Activated CD8-positive, alpha-beta T cell treated with anti-CD3 and anti-CD28 coated beads for 36 hours (primary cell): ENCODE results near the gene HACL1. TPM values are rescaled to one million over a fixed set of nuclear protein-coding genes. Genes with fewer than 3 reads are reported as not detected.

ENCODE experiments used
- ATAC-seq: fragments of 200-7000 bp; cut with Tn5 transposase; one replicate; pipeline ENCODE4 v1.10.0; 2021; ENCODE audit warnings: mild to moderate bottlenecking, moderate library complexity
- CTCF ChIA-PET: fragments of 350-600 bp; sonication (Branson Sonifier 250); formaldehyde crosslinking; loops from one replicate; lab custom pipeline; 2021; ENCODE audit warnings: antibody characterized with exemption; lab: Charles Lee
- POLR2A ChIA-PET: fragments of 350-600 bp; sonication (Branson Sonifier 250); formaldehyde crosslinking; loops from one replicate; lab custom pipeline; 2021; ENCODE audit warnings: antibody characterized with exemption; lab: Charles Lee
- DNase-seq: peaks from one replicate; pipeline ENCODE4 v3.0.0-alpha.2; 2020
- H3K27ac Mint-ChIP-seq: one replicate; pipeline ENCODE4 v1.8.0; 2021; ENCODE audit warnings: mild to moderate bottlenecking, mixed read lengths
- H3K27me3 Mint-ChIP-seq: one replicate; pipeline ENCODE4 v1.8.0; 2021; ENCODE audit warnings: mixed read lengths
- H3K36me3 Mint-ChIP-seq: one replicate; pipeline ENCODE4 v1.8.0; 2021; ENCODE audit warnings: low read depth, mixed read lengths
- H3K4me1 Mint-ChIP-seq: one replicate; pipeline ENCODE4 v1.8.0; 2021; ENCODE audit warnings: low read depth, mixed read lengths
- H3K4me3 Mint-ChIP-seq: one replicate; pipeline ENCODE4 v1.8.0; 2021; ENCODE audit warnings: mild to moderate bottlenecking, moderate library complexity, mixed read lengths
- H3K9me3 Mint-ChIP-seq: one replicate; pipeline ENCODE4 v1.8.0; 2021; ENCODE audit warnings: mixed read lengths
- intact Hi-C: fragments of 100-400 bp; cut with micrococcal nuclease; formaldehyde crosslinking; loops from one replicate; pipeline ENCODE4 v1.10.0; 2022
- total RNA-seq, 2 experiments: library from RNA; stranded (reverse); gene quantifications; one replicate each; pipeline ENCODE4 v1.2.3, GENCODE V29; 2021
- TF ChIP-seq, protein P1 (sequence below): fragments of 200-600 bp; IDR thresholded peaks from one replicate; pipeline ENCODE4 v1.8.0; 2022; ENCODE audit warnings: antibody characterized with exemption, mild to moderate bottlenecking

The HACL1 gene
- total RNA-seq, 2 experiments from 2014 or later: 23.6 to 32.0 TPM

- TF ChIP-seq, protein P1, sequence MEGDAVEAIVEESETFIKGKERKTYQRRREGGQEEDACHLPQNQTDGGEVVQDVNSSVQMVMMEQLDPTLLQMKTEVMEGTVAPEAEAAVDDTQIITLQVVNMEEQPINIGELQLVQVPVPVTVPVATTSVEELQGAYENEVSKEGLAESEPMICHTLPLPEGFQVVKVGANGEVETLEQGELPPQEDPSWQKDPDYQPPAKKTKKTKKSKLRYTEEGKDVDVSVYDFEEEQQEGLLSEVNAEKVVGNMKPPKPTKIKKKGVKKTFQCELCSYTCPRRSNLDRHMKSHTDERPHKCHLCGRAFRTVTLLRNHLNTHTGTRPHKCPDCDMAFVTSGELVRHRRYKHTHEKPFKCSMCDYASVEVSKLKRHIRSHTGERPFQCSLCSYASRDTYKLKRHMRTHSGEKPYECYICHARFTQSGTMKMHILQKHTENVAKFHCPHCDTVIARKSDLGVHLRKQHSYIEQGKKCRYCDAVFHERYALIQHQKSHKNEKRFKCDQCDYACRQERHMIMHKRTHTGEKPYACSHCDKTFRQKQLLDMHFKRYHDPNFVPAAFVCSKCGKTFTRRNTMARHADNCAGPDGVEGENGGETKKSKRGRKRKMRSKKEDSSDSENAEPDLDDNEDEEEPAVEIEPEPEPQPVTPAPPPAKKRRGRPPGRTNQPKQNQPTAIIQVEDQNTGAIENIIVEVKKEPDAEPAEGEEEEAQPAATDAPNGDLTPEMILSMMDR: no peak
- no peaks in the 10 kb centered on the region for H3K9me3 Mint-ChIP-seq
- intact Hi-C loops: no loop called here
- H3K36me3 Mint-ChIP-seq: no peaks in the 10 kb centered on the region
- ChIA-PET POLR2A (no interaction called here), CTCF (interaction anchor here (1.3 to 2.6 kb wide), 2 partner anchors 38 to 251 kb away, joined by 5 to 9 read pairs; no protein-coding TSS in a partner anchor)
- H3K4me3 Mint-ChIP-seq: no peak overlapping the region
- DNase-seq (no peak), ATAC-seq (no peak)
- peaks cover 5% of the 10 kb centered on the region for H3K27me3 Mint-ChIP-seq
- peaks cover 17% of the 10 kb centered on the region for H3K4me1 Mint-ChIP-seq
- no peak overlapping the region for H3K27ac Mint-ChIP-seq
Observed at GRCh38 chr3:15519096-15519495, 82.3 kb downstream of the HACL1 start.

- TF ChIP-seq, protein P1: no peak
- no peaks in the 10 kb centered on the region for H3K9me3 Mint-ChIP-seq
- peaks cover 2% of the 10 kb centered on the region for H3K4me1 Mint-ChIP-seq
- DNase-seq: no peak
- intact Hi-C loops: no loop called here
- ChIA-PET POLR2A (interaction anchor here (0.6 to 1.5 kb wide), 3 partner anchors 14 to 18 kb away, joined by 3 read pairs; no protein-coding TSS in a partner anchor), CTCF (no interaction called here)
- ATAC-seq: no peak
- no peak overlapping the region for H3K27ac Mint-ChIP-seq
- no peaks in the 10 kb centered on the region for H3K36me3 Mint-ChIP-seq
- H3K4me3 Mint-ChIP-seq: no peak overlapping the region
- H3K27me3 Mint-ChIP-seq: no peaks in the 10 kb centered on the region
Observed at GRCh38 chr3:15514663-15515340, 86.6 kb downstream of the HACL1 start.

DNA sequence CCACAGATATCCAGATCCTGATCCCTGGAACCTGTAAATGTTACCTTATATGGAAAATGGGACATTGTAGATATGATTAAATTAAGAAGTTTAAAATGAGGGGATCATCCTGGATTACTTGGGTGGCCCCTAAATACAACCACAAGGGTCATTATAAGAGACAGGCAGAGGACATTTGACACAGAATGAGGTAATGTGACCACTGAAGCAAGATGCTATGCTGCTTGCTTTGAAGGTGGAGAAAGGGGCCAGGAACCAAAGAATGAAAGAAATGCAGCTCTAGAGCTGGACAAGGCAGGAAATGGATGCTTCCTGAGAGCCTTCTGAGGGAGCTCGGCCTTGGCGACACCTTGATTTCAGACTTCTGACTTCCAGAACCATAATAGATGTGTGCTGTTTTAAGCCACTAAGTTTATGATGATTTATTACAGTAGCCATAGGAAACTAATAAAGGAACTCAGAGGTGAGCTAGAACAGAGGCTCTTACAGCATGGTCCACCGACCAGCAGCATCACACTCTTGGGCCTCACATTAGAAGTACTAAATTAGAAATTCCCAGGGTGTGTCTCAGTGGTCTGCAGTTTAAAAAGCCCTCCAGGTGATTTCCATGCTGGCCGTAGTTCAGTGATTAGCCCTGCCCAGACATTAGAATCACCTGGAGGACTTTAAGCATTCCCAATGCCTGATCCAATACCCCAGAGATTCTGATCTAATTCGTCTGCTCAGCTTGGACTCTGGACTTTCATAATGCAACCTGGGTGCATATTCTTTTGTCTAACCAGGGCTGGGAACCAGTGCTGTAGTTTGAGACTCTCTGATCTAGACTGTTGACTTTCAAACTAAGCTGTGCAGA lies 87.3 kb downstream of the HACL1 start:
- POLR2A ChIA-PET: interaction anchor here (0.6 to 1.0 kb wide), 2 partner anchors 14 to 19 kb away, joined by 3 read pairs; no protein-coding TSS in a partner anchor
- H3K4me3 Mint-ChIP-seq: no peak overlapping the region
- no peaks in the 10 kb centered on the region for H3K4me1 Mint-ChIP-seq
- H3K36me3 Mint-ChIP-seq: no peaks in the 10 kb centered on the region
- TF ChIP-seq, protein P1: no peak
- CTCF ChIA-PET: no interaction called here
- no peaks in the 10 kb centered on the region for H3K27me3 Mint-ChIP-seq
- intact Hi-C loops: no loop called here
- H3K27ac Mint-ChIP-seq: no peak overlapping the region
- no peak for DNase-seq
- ATAC-seq: no peak
- H3K9me3 Mint-ChIP-seq: no peaks in the 10 kb centered on the region

- Mint-ChIP-seq H3K27me3 (no peaks in the 10 kb centered on the region), H3K27ac (no peak overlapping the region), H3K36me3 (no peaks in the 10 kb centered on the region), H3K4me3 (no peak overlapping the region), H3K9me3 (no peaks in the 10 kb centered on the region), H3K4me1 (no peaks in the 10 kb centered on the region)
- ATAC-seq (no peak), DNase-seq (no peak)
- intact Hi-C loops: no loop called here
- ChIA-PET POLR2A (no interaction called here), CTCF (no interaction called here)
- TF ChIP-seq, protein P1: no peak
Observed at GRCh38 chr3:15513116-15513515, 88.3 kb downstream of the HACL1 start.
